SK-N-MC (cell line): ENCODE results near the gene CYP1A2.

ENCODE experiments used
- DNase-seq: peaks from one replicate; pipeline ENCODE4 v3.0.0-alpha.2; 2011; ENCODE audit warnings: low read depth, low spot score
- H3K27ac ChIP-seq: fragments of 200-600 bp; sonication (generic); 2 replicates; pipeline ENCODE4 v1.5.1; 2016; ENCODE audit warnings: mixed run types
- H3K36me3 ChIP-seq: fragments of 200-600 bp; sonication (generic); 2 replicates; pipeline ENCODE4 v1.6.1; 2017; ENCODE audit warnings: antibody characterized with exemption, low read length, mixed read lengths; ENCODE audit not compliant: insufficient read depth
- H3K4me3 ChIP-seq: fragments of 200-600 bp; sonication (generic); 2 replicates; pipeline ENCODE4 v1.5.1; 2016
- H3K9ac ChIP-seq: fragments of 200-600 bp; sonication (generic); 2 replicates; pipeline ENCODE4 v1.8.0; 2017; ENCODE audit warnings: mixed run types, mixed read lengths; ENCODE audit not compliant: insufficient read length
- H3K9me3 ChIP-seq: fragments of 200-600 bp; sonication (generic); 2 replicates; pipeline ENCODE4 v1.6.1; 2017; ENCODE audit warnings: low read depth, mild to moderate bottlenecking, antibody characterized with exemption, low read length, moderate library complexity, mixed read lengths
- EZH2 ChIP-seq: fragments of 200-600 bp; sonication (generic); IDR thresholded peaks from one replicate; pipeline ENCODE4 v1.6.1; 2017; ENCODE audit warnings: antibody characterized with exemption
- FOXP2 ChIP-seq: optimal IDR thresholded peaks from 2 replicates; pipeline ENCODE3; 2011; ENCODE audit warnings: mild to moderate bottlenecking, moderate library complexity; ENCODE audit not compliant: insufficient read depth; ENCODE audit errors: extremely low read length, control extremely low read depth
- POLR2AphosphoS5 ChIP-seq: IDR thresholded peaks from 2 replicates; pipeline ENCODE4 v1.6.1; 2012; ENCODE audit warnings: mild to moderate bottlenecking, low read depth, low read length, borderline replicate concordance

CYP1A2 gene

GRCh38 chr15:74789741-74790079 is 41.1 kb downstream of the CYP1A2 start:
- no peak overlapping the region for H3K9ac ChIP-seq
- H3K4me3 ChIP-seq: no peak overlapping the region
- H3K9me3 ChIP-seq: no peaks in the 10 kb centered on the region
- 0 out of 2 replicates have a peak overlapping the region, but pooled peaks have one; percentile 25 for H3K27ac ChIP-seq
- DNase-seq: no peak
- TF ChIP-seq POLR2AphosphoS5: no peak
- TF ChIP-seq FOXP2: no peak
- no peak for TF ChIP-seq EZH2
- no peaks in the 10 kb centered on the region; the same call in 1 of the 2 replicates for H3K36me3 ChIP-seq

- no peaks in the 10 kb centered on the region; the same call in 1 of the 2 replicates for H3K36me3 ChIP-seq
- no peak for DNase-seq
- H3K4me3 ChIP-seq: no peak overlapping the region
- no peaks in the 10 kb centered on the region for H3K9me3 ChIP-seq
- H3K27ac ChIP-seq: peak overlapping the region; percentile 48
- TF ChIP-seq EZH2 (no peak), FOXP2 (no peak), POLR2AphosphoS5 (no peak)
- no peak overlapping the region for H3K9ac ChIP-seq
Measured at GRCh38 chr15:74790080-74790916, 41.7 kb downstream of the CYP1A2 start.

GRCh38 chr15:74791007-74791406 is 42.4 kb downstream of the CYP1A2 start:
- H3K9ac ChIP-seq: no peak overlapping the region
- no peak for DNase-seq
- H3K36me3 ChIP-seq: no peaks in the 10 kb centered on the region; the same call in 1 of the 2 replicates
- H3K4me3 ChIP-seq: no peak overlapping the region
- TF ChIP-seq POLR2AphosphoS5: no peak
- TF ChIP-seq FOXP2: no peak
- TF ChIP-seq EZH2: no peak
- H3K27ac ChIP-seq: peak overlapping the region; percentile 48; the same call in 1 of the 2 replicates
- H3K9me3 ChIP-seq: no peaks in the 10 kb centered on the region

GRCh38 chr15:74791667-74792066 is 43.0 kb downstream of the CYP1A2 start:
- no peaks in the 10 kb centered on the region; the same call in 1 of the 2 replicates for H3K36me3 ChIP-seq
- H3K27ac ChIP-seq: no peak overlapping the region
- H3K9ac ChIP-seq: no peak overlapping the region
- no peaks in the 10 kb centered on the region for H3K9me3 ChIP-seq
- H3K4me3 ChIP-seq: no peak overlapping the region
- no peak for DNase-seq
- TF ChIP-seq EZH2 (no peak), FOXP2 (no peak), POLR2AphosphoS5 (no peak)

- no peak overlapping the region for H3K9ac ChIP-seq
- no peak for DNase-seq
- no peak for TF ChIP-seq POLR2AphosphoS5
- TF ChIP-seq FOXP2: no peak
- TF ChIP-seq EZH2: no peak
- H3K4me3 ChIP-seq: no peak overlapping the region
- no peaks in the 10 kb centered on the region for H3K9me3 ChIP-seq
- H3K27ac ChIP-seq: no peak overlapping the region
- H3K36me3 ChIP-seq: no peaks in the 10 kb centered on the region; the same call in 1 of the 2 replicates
Measured at GRCh38 chr15:74792227-74793016, 43.8 kb downstream of the CYP1A2 start.

GRCh38 chr15:74793135-74794028 is 44.7 kb downstream of the CYP1A2 start:
- Histone ChIP-seq H3K9ac (no peak overlapping the region), H3K9me3 (no peaks in the 10 kb centered on the region), H3K27ac (no peak overlapping the region), H3K4me3 (no peak overlapping the region), H3K36me3 (no peaks in the 10 kb centered on the region; the same call in 1 of the 2 replicates)
- no peak for DNase-seq
- TF ChIP-seq FOXP2: no peak
- no peak for TF ChIP-seq EZH2
- no peak for TF ChIP-seq POLR2AphosphoS5

- no peak for DNase-seq
- TF ChIP-seq POLR2AphosphoS5: no peak
- TF ChIP-seq EZH2: no peak
- TF ChIP-seq FOXP2: no peak
- H3K9ac ChIP-seq: no peak overlapping the region
- H3K27ac ChIP-seq: no peak overlapping the region
- peaks cover 2% of the 10 kb centered on the region; the same call in 1 of the 2 replicates for H3K36me3 ChIP-seq
- H3K4me3 ChIP-seq: no peak overlapping the region
- no peaks in the 10 kb centered on the region for H3K9me3 ChIP-seq
Measured at GRCh38 chr15:74794248-74794969, 45.8 kb downstream of the CYP1A2 start.
